ENCODE results near the gene PAFAH1B1.

DNA sequence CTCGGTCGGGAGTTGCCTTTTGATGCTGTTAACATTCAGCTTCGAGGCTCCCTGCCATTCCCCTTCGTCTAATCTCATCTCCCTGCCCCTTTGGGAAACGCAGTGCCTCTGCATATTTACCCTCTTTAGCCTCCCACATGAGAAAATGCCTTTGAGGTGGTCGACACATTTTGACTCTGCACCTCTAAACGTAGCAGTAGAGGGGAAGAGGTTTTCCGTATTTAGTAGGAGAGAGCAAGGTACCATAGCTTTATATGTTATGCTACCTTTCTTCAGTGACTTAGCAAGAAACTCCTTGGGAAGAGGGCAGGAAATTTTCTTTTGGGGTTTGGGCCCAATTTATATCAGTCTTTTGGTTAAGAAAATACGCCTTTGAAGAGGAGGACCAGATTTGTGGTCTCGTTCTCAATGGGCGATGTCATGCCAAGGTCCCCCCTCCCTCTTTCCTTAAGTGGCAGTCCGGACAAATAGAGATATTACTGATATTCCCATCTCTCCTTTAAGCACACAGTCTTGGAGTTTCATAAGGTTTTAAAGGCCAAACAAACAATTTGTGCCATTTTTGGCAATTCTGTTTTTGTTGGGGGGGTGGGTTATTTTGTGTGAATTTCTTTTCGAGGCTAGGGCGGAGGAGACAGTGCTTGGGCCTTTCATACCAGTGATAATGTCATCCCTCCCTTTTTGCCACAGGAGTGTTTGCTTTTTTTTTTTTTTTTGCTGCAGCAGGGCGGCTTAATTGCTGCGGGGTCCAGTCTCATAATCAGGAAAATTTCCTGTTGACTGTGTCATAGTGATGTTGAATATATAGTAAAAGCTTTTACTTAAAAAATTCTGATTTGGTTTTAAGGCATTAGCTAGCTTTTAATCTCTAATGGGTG lies 1.5 kb downstream of the PAFAH1B1 start:
- TF ChIP-seq, protein P1, sequence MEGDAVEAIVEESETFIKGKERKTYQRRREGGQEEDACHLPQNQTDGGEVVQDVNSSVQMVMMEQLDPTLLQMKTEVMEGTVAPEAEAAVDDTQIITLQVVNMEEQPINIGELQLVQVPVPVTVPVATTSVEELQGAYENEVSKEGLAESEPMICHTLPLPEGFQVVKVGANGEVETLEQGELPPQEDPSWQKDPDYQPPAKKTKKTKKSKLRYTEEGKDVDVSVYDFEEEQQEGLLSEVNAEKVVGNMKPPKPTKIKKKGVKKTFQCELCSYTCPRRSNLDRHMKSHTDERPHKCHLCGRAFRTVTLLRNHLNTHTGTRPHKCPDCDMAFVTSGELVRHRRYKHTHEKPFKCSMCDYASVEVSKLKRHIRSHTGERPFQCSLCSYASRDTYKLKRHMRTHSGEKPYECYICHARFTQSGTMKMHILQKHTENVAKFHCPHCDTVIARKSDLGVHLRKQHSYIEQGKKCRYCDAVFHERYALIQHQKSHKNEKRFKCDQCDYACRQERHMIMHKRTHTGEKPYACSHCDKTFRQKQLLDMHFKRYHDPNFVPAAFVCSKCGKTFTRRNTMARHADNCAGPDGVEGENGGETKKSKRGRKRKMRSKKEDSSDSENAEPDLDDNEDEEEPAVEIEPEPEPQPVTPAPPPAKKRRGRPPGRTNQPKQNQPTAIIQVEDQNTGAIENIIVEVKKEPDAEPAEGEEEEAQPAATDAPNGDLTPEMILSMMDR (IDR thresholded peaks at IDR 0.05 in 4 of 5, conservative IDR thresholded peaks at IDR 0.05 in 1 of 5): no peak
- TF ChIP-seq POLR2A (IDR thresholded peaks at IDR 0.05): no peak
